Stomach (tissue), 4 donors: ENCODE data around the gene TNRC6C.

Experiments
- EP300 ChIP-seq: sonication (generic); formaldehyde crosslinking; IDR thresholded peaks from one replicate; pipeline ENCODE4 v1.6.1; 2017; ENCODE audit warnings: antibody characterized with exemption
- POLR2A ChIP-seq, 4 donors: fragments of 450-650 bp; IDR thresholded peaks; one replicate each; pipeline ENCODE4 v1.6.1; 2016; ENCODE audit warnings: antibody characterized with exemption in 4 of 4, control low read depth in 2 of 4, mild to moderate bottlenecking in 1 of 4, moderate library complexity in 1 of 4
- POLR2AphosphoS5 ChIP-seq, 3 donors: sonication (generic); formaldehyde crosslinking; IDR thresholded peaks; one replicate each; pipeline ENCODE4 v1.6.1; 2016; ENCODE audit warnings: antibody characterized with exemption in 3 of 3
- TF ChIP-seq, protein P1 (sequence below), 7 experiments: fragments of 450-650 bp in 4 of 7; fragments of 200-600 bp in 3 of 7; sonication (generic) in 3 of 7; IDR thresholded peaks; one replicate each; pipeline ENCODE4 v1.5.1; 2016 to 2019; ENCODE audit warnings: antibody characterized with exemption in 7 of 7, control low read depth in 2 of 7, mild to moderate bottlenecking in 1 of 7

GRCh38 chr17:78088529-78088928, 130.0 kb downstream of the TNRC6C start:
- TF ChIP-seq, protein P1, sequence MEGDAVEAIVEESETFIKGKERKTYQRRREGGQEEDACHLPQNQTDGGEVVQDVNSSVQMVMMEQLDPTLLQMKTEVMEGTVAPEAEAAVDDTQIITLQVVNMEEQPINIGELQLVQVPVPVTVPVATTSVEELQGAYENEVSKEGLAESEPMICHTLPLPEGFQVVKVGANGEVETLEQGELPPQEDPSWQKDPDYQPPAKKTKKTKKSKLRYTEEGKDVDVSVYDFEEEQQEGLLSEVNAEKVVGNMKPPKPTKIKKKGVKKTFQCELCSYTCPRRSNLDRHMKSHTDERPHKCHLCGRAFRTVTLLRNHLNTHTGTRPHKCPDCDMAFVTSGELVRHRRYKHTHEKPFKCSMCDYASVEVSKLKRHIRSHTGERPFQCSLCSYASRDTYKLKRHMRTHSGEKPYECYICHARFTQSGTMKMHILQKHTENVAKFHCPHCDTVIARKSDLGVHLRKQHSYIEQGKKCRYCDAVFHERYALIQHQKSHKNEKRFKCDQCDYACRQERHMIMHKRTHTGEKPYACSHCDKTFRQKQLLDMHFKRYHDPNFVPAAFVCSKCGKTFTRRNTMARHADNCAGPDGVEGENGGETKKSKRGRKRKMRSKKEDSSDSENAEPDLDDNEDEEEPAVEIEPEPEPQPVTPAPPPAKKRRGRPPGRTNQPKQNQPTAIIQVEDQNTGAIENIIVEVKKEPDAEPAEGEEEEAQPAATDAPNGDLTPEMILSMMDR (IDR thresholded peaks at IDR 0.05), result no peak
- no peak for TF ChIP-seq POLR2AphosphoS5 (IDR thresholded peaks at IDR 0.05)
- no peak for TF ChIP-seq EP300
- no peak for TF ChIP-seq POLR2A (IDR thresholded peaks at IDR 0.05)
